ENCODE data around the gene NUB1. TPM values are rescaled to one million over a fixed set of nuclear protein-coding genes. Genes with fewer than 3 reads are reported as not detected.

The NUB1 gene
- total RNA-seq, 2 donors from 2014 or later, result 46.4 to 53.7 TPM

- Histone ChIP-seq H3K27me3 (replicated peaks; ENCODE audit: insufficient read depth) (peaks cover 13% of the 10 kb centered on the region), H3K4me3 (no peak overlapping the region), H3K27ac (no peak overlapping the region), H3K36me3 (no peaks in the 10 kb centered on the region), H3K4me1 (replicated peaks) (peaks cover 8% of the 10 kb centered on the region), H3K9me3 (no peaks in the 10 kb centered on the region)
- TF ChIP-seq POLR2AphosphoS5 (IDR thresholded peaks at IDR 0.05) (no peak), CTCF (IDR thresholded peaks at IDR 0.05) (no peak), POLR2A (IDR thresholded peaks at IDR 0.05) (no peak)
- intact Hi-C loops (cut with DNase I), result no loop called here
- WGBS, result 76% methylated on average over 4 of the region's 4 CpGs
- DNase-seq (ENCODE audit: low spot score), result no peak
Measured at GRCh38 chr7:151412318-151412717, 70.7 kb downstream of the NUB1 start.

GRCh38 chr7:151413241-151413640 lies 71.6 kb downstream of the NUB1 start:
- H3K27ac ChIP-seq, result no peak overlapping the region
- peaks cover 13% of the 10 kb centered on the region for H3K27me3 ChIP-seq (replicated peaks; ENCODE audit: insufficient read depth)
- TF ChIP-seq POLR2AphosphoS5 (IDR thresholded peaks at IDR 0.05) (no peak), CTCF (IDR thresholded peaks at IDR 0.05) (no peak), POLR2A (IDR thresholded peaks at IDR 0.05) (no peak)
- 88% methylated on average over 4 of the region's 4 CpGs for WGBS
- H3K4me1 ChIP-seq (replicated peaks), result peaks cover 8% of the 10 kb centered on the region
- H3K36me3 ChIP-seq, result no peaks in the 10 kb centered on the region
- no peak overlapping the region for H3K4me3 ChIP-seq
- no peak for DNase-seq (ENCODE audit: low spot score)
- intact Hi-C loops (cut with DNase I), result no loop called here
- no peaks in the 10 kb centered on the region for H3K9me3 ChIP-seq

- no peak for DNase-seq (ENCODE audit: low spot score)
- Histone ChIP-seq H3K27me3 (replicated peaks; ENCODE audit: insufficient read depth) (no peaks in the 10 kb centered on the region), H3K27ac (no peak overlapping the region), H3K4me1 (replicated peaks) (no peaks in the 10 kb centered on the region), H3K36me3 (no peaks in the 10 kb centered on the region), H3K4me3 (no peak overlapping the region), H3K9me3 (no peaks in the 10 kb centered on the region)
- WGBS, result 51% methylated on average over 3 of the region's 3 CpGs
- intact Hi-C loops (cut with DNase I), result no loop called here
- no peak for TF ChIP-seq POLR2AphosphoS5 (IDR thresholded peaks at IDR 0.05)
- no peak for TF ChIP-seq POLR2A (IDR thresholded peaks at IDR 0.05)
- TF ChIP-seq CTCF (IDR thresholded peaks at IDR 0.05), result no peak
Measured at GRCh38 chr7:151415375-151416105, 73.9 kb downstream of the NUB1 start.

- Histone ChIP-seq H3K27me3 (replicated peaks; ENCODE audit: insufficient read depth) (no peaks in the 10 kb centered on the region), H3K36me3 (no peaks in the 10 kb centered on the region), H3K4me1 (replicated peaks) (no peaks in the 10 kb centered on the region), H3K9me3 (no peaks in the 10 kb centered on the region), H3K27ac (no peak overlapping the region), H3K4me3 (no peak overlapping the region)
- DNase-seq (ENCODE audit: low spot score), result no peak
- no peak for TF ChIP-seq POLR2A (IDR thresholded peaks at IDR 0.05)
- TF ChIP-seq POLR2AphosphoS5 (IDR thresholded peaks at IDR 0.05), result no peak
- no peak for TF ChIP-seq CTCF (IDR thresholded peaks at IDR 0.05)
- intact Hi-C loops (cut with DNase I), result no loop called here
- WGBS, result 88% methylated on average over 10 of the region's 10 CpGs
Measured at GRCh38 chr7:151416112-151416940, 74.7 kb downstream of the NUB1 start.
